Measurements from ENCODE around the gene APBB1IP.

- TF ChIP-seq POLR2A (IDR thresholded peaks at IDR 0.05) (no peak), CTCF (IDR thresholded peaks at IDR 0.05) (no peak)
Observed at GRCh38 chr10:26555719-26556368, 117.7 kb downstream of the APBB1IP start.

Measured in uterus (tissue), 2 donors.